ENCODE measurements around the gene SDK1. TPM values are rescaled to one million over a fixed set of nuclear protein-coding genes. Genes with fewer than 3 reads are reported as not detected.
A peak's percentile ranks its signal among the peaks of the same experiment; 100 is the strongest.

SDK1 gene
- polyA plus RNA-seq, 4 donors, result 0.27 to 5.0 (median 2.1) TPM; not detected in 1

GRCh38 chr7:3393862-3394261 lies 92.8 kb downstream of the SDK1 start:
- DNase-seq (no peak), FAIRE-seq (no peak)
- H3K27ac ChIP-seq (ENCODE audit: low read depth in 1 of 3, low read length in 2 of 3), result no peak overlapping the region
- H3K4me3 ChIP-seq (ENCODE audit: low read depth in 1 of 3, low read length in 3 of 3), result no peak overlapping the region
- H3K36me3 ChIP-seq (ENCODE audit: control insufficient read depth in 3 of 3, insufficient read depth in 2 of 3, low read depth in 1 of 3, low read length in 3 of 3), result no peaks in the 10 kb centered on the region
- no peaks in the 10 kb centered on the region for H3K27me3 ChIP-seq (ENCODE audit: control insufficient read depth in 3 of 3, insufficient read depth in 3 of 3, low read length in 3 of 3)
- no peaks in the 10 kb centered on the region for H3K4me1 ChIP-seq (ENCODE audit: control insufficient read depth in 3 of 3, insufficient read depth in 2 of 3, low read depth in 1 of 3, low read length in 2 of 3)
- peaks cover 0 to 9% of the 10 kb centered on the region in 2 donors for H3K9me3 ChIP-seq (ENCODE audit: control insufficient read depth in 2 of 2, insufficient read depth in 1 of 2, low read depth in 1 of 2, low read length in 1 of 2)
- WGBS, 3 donors, result 87 to 92% (median 90%) methylated on average over 3 of the region's 3 CpGs

GRCh38 chr7:3397324-3397723 lies 96.3 kb downstream of the SDK1 start:
- peaks cover 0 to 9% of the 10 kb centered on the region in 2 donors for H3K9me3 ChIP-seq (ENCODE audit: control insufficient read depth in 2 of 2, insufficient read depth in 1 of 2, low read depth in 1 of 2, low read length in 1 of 2)
- H3K4me3 ChIP-seq (ENCODE audit: low read depth in 1 of 3, low read length in 3 of 3), result no peak overlapping the region
- no peaks in the 10 kb centered on the region for H3K4me1 ChIP-seq (ENCODE audit: control insufficient read depth in 3 of 3, insufficient read depth in 2 of 3, low read depth in 1 of 3, low read length in 2 of 3)
- H3K27me3 ChIP-seq (ENCODE audit: control insufficient read depth in 3 of 3, insufficient read depth in 3 of 3, low read length in 3 of 3), result no peaks in the 10 kb centered on the region
- DNase-seq (no peak), FAIRE-seq (no peak)
- H3K36me3 ChIP-seq (ENCODE audit: control insufficient read depth in 3 of 3, insufficient read depth in 2 of 3, low read depth in 1 of 3, low read length in 3 of 3), result no peaks in the 10 kb centered on the region
- no peak overlapping the region for H3K27ac ChIP-seq (ENCODE audit: low read depth in 1 of 3, low read length in 2 of 3)
- 92 to 93% (median 92%) methylated on average over 3 of the region's 3 CpGs for WGBS, 3 donors

DNA sequence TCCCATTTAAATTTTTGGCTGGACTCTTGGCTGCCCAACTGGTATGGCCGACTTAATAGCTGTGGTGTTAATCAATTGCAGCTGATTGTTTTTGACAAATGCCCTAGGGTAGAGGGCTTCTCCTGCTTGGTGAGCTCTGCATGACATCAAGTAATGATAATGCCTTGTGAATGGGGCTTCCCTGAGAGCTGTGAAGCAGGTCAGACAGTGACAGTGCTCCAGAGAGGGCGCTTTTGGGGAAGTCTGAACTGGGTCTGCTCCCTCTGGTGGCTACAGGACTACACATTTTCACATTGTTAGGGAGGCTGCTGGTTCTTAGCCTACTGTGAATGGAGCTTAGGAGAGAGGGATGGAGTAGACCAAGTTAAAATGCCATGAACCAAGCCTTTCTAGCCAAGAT lies 98.8 kb downstream of the SDK1 start:
- Histone ChIP-seq H3K4me1 (ENCODE audit: control insufficient read depth in 3 of 3, insufficient read depth in 2 of 3, low read depth in 1 of 3, low read length in 2 of 3) (no peaks in the 10 kb centered on the region), H3K27me3 (ENCODE audit: control insufficient read depth in 3 of 3, insufficient read depth in 3 of 3, low read length in 3 of 3) (no peaks in the 10 kb centered on the region), H3K9me3 (ENCODE audit: control insufficient read depth in 2 of 2, insufficient read depth in 1 of 2, low read depth in 1 of 2, low read length in 1 of 2) (peaks cover 0 to 7% of the 10 kb centered on the region in 2 donors), H3K4me3 (ENCODE audit: low read depth in 1 of 3, low read length in 3 of 3) (no peak overlapping the region), H3K27ac (ENCODE audit: low read depth in 1 of 3, low read length in 2 of 3) (no peak overlapping the region), H3K36me3 (ENCODE audit: control insufficient read depth in 3 of 3, insufficient read depth in 2 of 3, low read depth in 1 of 3, low read length in 3 of 3) (no peaks in the 10 kb centered on the region)
- FAIRE-seq, result no peak
- 53 to 65% (median 59%) methylated on average over 2 of the region's 2 CpGs for WGBS, 3 donors
- peak in 1 of 2 donors; percentile 13 for DNase-seq

- Histone ChIP-seq H3K36me3 (ENCODE audit: control insufficient read depth in 3 of 3, insufficient read depth in 2 of 3, low read depth in 1 of 3, low read length in 3 of 3) (no peaks in the 10 kb centered on the region), H3K9me3 (ENCODE audit: control insufficient read depth in 2 of 2, insufficient read depth in 1 of 2, low read depth in 1 of 2, low read length in 1 of 2) (no peaks in the 10 kb centered on the region), H3K27me3 (ENCODE audit: control insufficient read depth in 3 of 3, insufficient read depth in 3 of 3, low read length in 3 of 3) (no peaks in the 10 kb centered on the region), H3K27ac (ENCODE audit: low read depth in 1 of 3, low read length in 2 of 3) (no peak overlapping the region), H3K4me1 (ENCODE audit: control insufficient read depth in 3 of 3, insufficient read depth in 2 of 3, low read depth in 1 of 3, low read length in 2 of 3) (no peaks in the 10 kb centered on the region), H3K4me3 (ENCODE audit: low read depth in 1 of 3, low read length in 3 of 3) (no peak overlapping the region)
- WGBS, 3 donors, result 43 to 87% (median 82%) methylated on average over 1 of the region's 1 CpG
- no peak for DNase-seq
- no peak for FAIRE-seq
These were observed 103.4 kb downstream of the SDK1 start for GRCh38 chr7:3404501-3404900.

DNA sequence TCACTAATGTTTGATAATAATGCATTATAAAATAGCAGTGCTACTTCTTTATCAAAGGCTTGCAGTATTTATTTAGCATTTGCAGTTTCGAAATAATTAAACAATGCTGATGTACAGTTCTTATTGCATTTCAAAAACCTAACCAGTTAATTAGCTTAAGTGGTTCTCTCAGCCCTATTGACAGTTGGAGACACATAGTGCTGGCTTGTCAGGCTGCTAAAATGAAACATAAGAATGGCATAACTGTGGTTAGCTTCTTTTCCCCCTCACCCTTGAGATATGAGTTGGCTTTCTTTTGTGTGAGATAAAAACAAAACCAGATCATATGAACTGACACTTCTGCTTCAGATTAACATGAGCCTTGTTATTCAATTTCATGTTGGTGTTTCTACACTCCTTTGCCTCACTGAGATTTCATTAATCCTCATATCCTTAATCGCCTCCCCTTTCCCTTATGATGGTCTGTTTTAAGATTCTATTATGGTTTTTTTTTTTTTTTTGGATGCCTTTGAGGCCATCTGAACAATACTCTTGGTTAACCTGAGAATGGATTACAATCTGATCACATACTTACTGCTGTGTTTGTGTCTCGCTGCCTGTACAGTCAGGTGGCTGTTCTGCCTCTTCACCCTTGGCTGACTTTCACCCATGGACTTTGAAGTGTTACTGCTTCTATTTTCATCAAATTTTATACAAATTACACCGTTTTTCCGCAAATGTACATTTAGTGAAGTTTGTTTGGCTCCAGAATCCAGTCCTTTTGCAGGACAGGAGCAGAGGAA lies 108.0 kb downstream of the SDK1 start:
- no peak for FAIRE-seq
- no peaks in the 10 kb centered on the region for H3K4me1 ChIP-seq (ENCODE audit: control insufficient read depth in 3 of 3, insufficient read depth in 2 of 3, low read depth in 1 of 3, low read length in 2 of 3)
- H3K4me3 ChIP-seq (ENCODE audit: low read depth in 1 of 3, low read length in 3 of 3), result no peak overlapping the region
- no peaks in the 10 kb centered on the region for H3K9me3 ChIP-seq (ENCODE audit: control insufficient read depth in 2 of 2, insufficient read depth in 1 of 2, low read depth in 1 of 2, low read length in 1 of 2)
- no peaks in the 10 kb centered on the region for H3K27me3 ChIP-seq (ENCODE audit: control insufficient read depth in 3 of 3, insufficient read depth in 3 of 3, low read length in 3 of 3)
- no peaks in the 10 kb centered on the region for H3K36me3 ChIP-seq (ENCODE audit: control insufficient read depth in 3 of 3, insufficient read depth in 2 of 3, low read depth in 1 of 3, low read length in 3 of 3)
- no peak overlapping the region for H3K27ac ChIP-seq (ENCODE audit: low read depth in 1 of 3, low read length in 2 of 3)
- DNase-seq, result no peak
- WGBS, 3 donors, result 63 to 66% (median 64%) methylated on average over 5 of the region's 5 CpGs

- no peak overlapping the region for H3K4me3 ChIP-seq (ENCODE audit: low read depth in 1 of 3, low read length in 3 of 3)
- no peaks in the 10 kb centered on the region for H3K36me3 ChIP-seq (ENCODE audit: control insufficient read depth in 3 of 3, insufficient read depth in 2 of 3, low read depth in 1 of 3, low read length in 3 of 3)
- DNase-seq (no peak), FAIRE-seq (no peak)
- 43 to 70% (median 56%) methylated on average over 2 of the region's 2 CpGs for WGBS, 3 donors
- no peak overlapping the region for H3K27ac ChIP-seq (ENCODE audit: low read depth in 1 of 3, low read length in 2 of 3)
- no peaks in the 10 kb centered on the region for H3K9me3 ChIP-seq (ENCODE audit: control insufficient read depth in 2 of 2, insufficient read depth in 1 of 2, low read depth in 1 of 2, low read length in 1 of 2)
- no peaks in the 10 kb centered on the region for H3K4me1 ChIP-seq (ENCODE audit: control insufficient read depth in 3 of 3, insufficient read depth in 2 of 3, low read depth in 1 of 3, low read length in 2 of 3)
- H3K27me3 ChIP-seq (ENCODE audit: control insufficient read depth in 3 of 3, insufficient read depth in 3 of 3, low read length in 3 of 3), result no peaks in the 10 kb centered on the region
These were observed 111.8 kb downstream of the SDK1 start for GRCh38 chr7:3412871-3413270.

DNA sequence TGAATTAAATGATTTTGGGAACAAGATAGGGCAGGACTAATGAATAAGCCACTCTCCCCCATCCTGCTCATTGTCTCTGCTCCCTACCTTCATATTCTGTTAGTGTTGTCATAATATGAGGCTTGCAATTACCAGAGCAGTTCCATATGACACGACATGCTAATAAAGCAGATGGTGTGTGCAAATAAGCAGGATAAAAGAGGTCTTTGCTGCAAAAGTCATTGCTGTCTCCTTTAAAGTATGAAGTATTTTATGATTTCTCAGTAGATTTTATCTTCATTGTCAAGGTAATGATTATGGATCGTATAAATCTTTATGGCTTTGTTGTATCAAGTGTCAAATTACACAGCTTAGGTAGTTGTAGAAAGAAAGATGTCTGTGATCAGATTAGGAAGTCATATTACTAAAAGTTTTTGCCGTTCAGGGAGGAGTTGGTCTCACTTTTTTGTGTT lies 114.8 kb downstream of the SDK1 start:
- H3K4me1 ChIP-seq (ENCODE audit: control insufficient read depth in 3 of 3, insufficient read depth in 2 of 3, low read depth in 1 of 3, low read length in 2 of 3), result no peaks in the 10 kb centered on the region
- no peaks in the 10 kb centered on the region for H3K9me3 ChIP-seq (ENCODE audit: control insufficient read depth in 2 of 2, insufficient read depth in 1 of 2, low read depth in 1 of 2, low read length in 1 of 2)
- H3K27me3 ChIP-seq (ENCODE audit: control insufficient read depth in 3 of 3, insufficient read depth in 3 of 3, low read length in 3 of 3), result no peaks in the 10 kb centered on the region
- H3K4me3 ChIP-seq (ENCODE audit: low read depth in 1 of 3, low read length in 3 of 3), result no peak overlapping the region
- 12 to 40% (median 23%) methylated on average over 3 of the region's 3 CpGs for WGBS, 3 donors
- H3K36me3 ChIP-seq (ENCODE audit: control insufficient read depth in 3 of 3, insufficient read depth in 2 of 3, low read depth in 1 of 3, low read length in 3 of 3), result no peaks in the 10 kb centered on the region
- FAIRE-seq (no peak), DNase-seq (peak in 1 of 2 donors; percentile 25)
- no peak overlapping the region for H3K27ac ChIP-seq (ENCODE audit: low read depth in 1 of 3, low read length in 2 of 3)

GRCh38 chr7:3416453-3416852 lies 115.4 kb downstream of the SDK1 start:
- no peaks in the 10 kb centered on the region for H3K4me1 ChIP-seq (ENCODE audit: control insufficient read depth in 3 of 3, insufficient read depth in 2 of 3, low read depth in 1 of 3, low read length in 2 of 3)
- no peak for FAIRE-seq
- WGBS, 3 donors, result 37 to 64% (median 37%) methylated on average over 4 of the region's 4 CpGs

GRCh38 chr7:3425087-3425486 lies 124.0 kb downstream of the SDK1 start:
- no peak for FAIRE-seq

More at GRCh38 chr7:3416453-3416852, 115.4 kb downstream of the SDK1 start:
- Histone ChIP-seq H3K4me3 (ENCODE audit: low read depth in 1 of 3, low read length in 3 of 3) (no peak overlapping the region), H3K27me3 (ENCODE audit: control insufficient read depth in 3 of 3, insufficient read depth in 3 of 3, low read length in 3 of 3) (no peaks in the 10 kb centered on the region), H3K36me3 (ENCODE audit: control insufficient read depth in 3 of 3, insufficient read depth in 2 of 3, low read depth in 1 of 3, low read length in 3 of 3) (no peaks in the 10 kb centered on the region), H3K9me3 (ENCODE audit: control insufficient read depth in 2 of 2, insufficient read depth in 1 of 2, low read depth in 1 of 2, low read length in 1 of 2) (no peaks in the 10 kb centered on the region), H3K27ac (ENCODE audit: low read depth in 1 of 3, low read length in 2 of 3) (no peak overlapping the region)
- DNase-seq, result peak in 1 of 2 donors; percentile 17

More at GRCh38 chr7:3425087-3425486, 124.0 kb downstream of the SDK1 start:
- DNase-seq, result no peak
- no peak overlapping the region for H3K27ac ChIP-seq (ENCODE audit: low read depth in 1 of 3, low read length in 2 of 3)
- H3K4me1 ChIP-seq (ENCODE audit: control insufficient read depth in 3 of 3, insufficient read depth in 2 of 3, low read depth in 1 of 3, low read length in 2 of 3), result no peaks in the 10 kb centered on the region
- H3K27me3 ChIP-seq (ENCODE audit: control insufficient read depth in 3 of 3, insufficient read depth in 3 of 3, low read length in 3 of 3), result no peaks in the 10 kb centered on the region
- H3K9me3 ChIP-seq (ENCODE audit: control insufficient read depth in 2 of 2, insufficient read depth in 1 of 2, low read depth in 1 of 2, low read length in 1 of 2), result peaks cover 0 to 2% of the 10 kb centered on the region in 2 donors
- H3K4me3 ChIP-seq (ENCODE audit: low read depth in 1 of 3, low read length in 3 of 3), result no peak overlapping the region
- no peaks in the 10 kb centered on the region for H3K36me3 ChIP-seq (ENCODE audit: control insufficient read depth in 3 of 3, insufficient read depth in 2 of 3, low read depth in 1 of 3, low read length in 3 of 3)

Data from small intestine (tissue), 7 donors.